Measurements from ENCODE around the gene TSPAN33.

GRCh38 chr7:129202058-129202777 lies 57.7 kb downstream of the TSPAN33 start:
- no peak for TF ChIP-seq POLR2A (IDR thresholded peaks at IDR 0.05; ENCODE audit: low read length)
- TF ChIP-seq GATA1 (IDR thresholded peaks at IDR 0.05; ENCODE audit: low read depth, low read length): no peak

All from erythroblast (primary cell).